ENCODE results near the gene TTYH2. TPM values are rescaled to one million over a fixed set of nuclear protein-coding genes. Genes with fewer than 3 reads are reported as not detected.

TTYH2 gene
- total and polyA plus RNA-seq, 2 experiments from 2014 or later = 1.4 to 3.9 TPM

GRCh38 chr17:74289688-74290087 is 76.3 kb downstream of the TTYH2 start:
- Mint-ChIP-seq H3K27me3 (ENCODE audit: insufficient read depth, low read depth, poor library complexity) (peaks cover 9% of the 10 kb centered on the region), H3K9me3 (no peaks in the 10 kb centered on the region; the same call in 2 of the 3 replicates), H3K4me3 (no peak overlapping the region), H3K4me1 (no peaks in the 10 kb centered on the region; the same call in 1 of the 3 replicates), H3K36me3 (ENCODE audit: low read depth) (no peaks in the 10 kb centered on the region; the same call in 2 of the 3 replicates), H3K27ac (no peak overlapping the region)
- Histone ChIP-seq H3K27ac (ENCODE audit: low read depth) (no peak overlapping the region), H3K9me2 (ENCODE audit: insufficient read depth) (no peaks in the 10 kb centered on the region), H2AFZ (no peak overlapping the region), H4K20me1 (replicated peaks; ENCODE audit: insufficient read depth) (no peaks in the 10 kb centered on the region), H3K4me1 (ENCODE audit: insufficient read depth) (peaks cover 7% of the 10 kb centered on the region; the same call in 1 of the 2 replicates), H3F3A (replicated peaks; ENCODE audit: low read depth) (no peaks in the 10 kb centered on the region), H3K4me2 (no peak overlapping the region), H3K4me3 (no peak overlapping the region), H3K79me2 (replicated peaks; ENCODE audit: insufficient read depth) (no peaks in the 10 kb centered on the region), H3K36me3 (ENCODE audit: insufficient read depth) (no peaks in the 10 kb centered on the region), H3K27me3 (ENCODE audit: insufficient read depth) (no peaks in the 10 kb centered on the region)
- no peak for DNase-seq (ENCODE audit: low spot score)
- ATAC-seq = no peak
- TF ChIP-seq, protein P1, sequence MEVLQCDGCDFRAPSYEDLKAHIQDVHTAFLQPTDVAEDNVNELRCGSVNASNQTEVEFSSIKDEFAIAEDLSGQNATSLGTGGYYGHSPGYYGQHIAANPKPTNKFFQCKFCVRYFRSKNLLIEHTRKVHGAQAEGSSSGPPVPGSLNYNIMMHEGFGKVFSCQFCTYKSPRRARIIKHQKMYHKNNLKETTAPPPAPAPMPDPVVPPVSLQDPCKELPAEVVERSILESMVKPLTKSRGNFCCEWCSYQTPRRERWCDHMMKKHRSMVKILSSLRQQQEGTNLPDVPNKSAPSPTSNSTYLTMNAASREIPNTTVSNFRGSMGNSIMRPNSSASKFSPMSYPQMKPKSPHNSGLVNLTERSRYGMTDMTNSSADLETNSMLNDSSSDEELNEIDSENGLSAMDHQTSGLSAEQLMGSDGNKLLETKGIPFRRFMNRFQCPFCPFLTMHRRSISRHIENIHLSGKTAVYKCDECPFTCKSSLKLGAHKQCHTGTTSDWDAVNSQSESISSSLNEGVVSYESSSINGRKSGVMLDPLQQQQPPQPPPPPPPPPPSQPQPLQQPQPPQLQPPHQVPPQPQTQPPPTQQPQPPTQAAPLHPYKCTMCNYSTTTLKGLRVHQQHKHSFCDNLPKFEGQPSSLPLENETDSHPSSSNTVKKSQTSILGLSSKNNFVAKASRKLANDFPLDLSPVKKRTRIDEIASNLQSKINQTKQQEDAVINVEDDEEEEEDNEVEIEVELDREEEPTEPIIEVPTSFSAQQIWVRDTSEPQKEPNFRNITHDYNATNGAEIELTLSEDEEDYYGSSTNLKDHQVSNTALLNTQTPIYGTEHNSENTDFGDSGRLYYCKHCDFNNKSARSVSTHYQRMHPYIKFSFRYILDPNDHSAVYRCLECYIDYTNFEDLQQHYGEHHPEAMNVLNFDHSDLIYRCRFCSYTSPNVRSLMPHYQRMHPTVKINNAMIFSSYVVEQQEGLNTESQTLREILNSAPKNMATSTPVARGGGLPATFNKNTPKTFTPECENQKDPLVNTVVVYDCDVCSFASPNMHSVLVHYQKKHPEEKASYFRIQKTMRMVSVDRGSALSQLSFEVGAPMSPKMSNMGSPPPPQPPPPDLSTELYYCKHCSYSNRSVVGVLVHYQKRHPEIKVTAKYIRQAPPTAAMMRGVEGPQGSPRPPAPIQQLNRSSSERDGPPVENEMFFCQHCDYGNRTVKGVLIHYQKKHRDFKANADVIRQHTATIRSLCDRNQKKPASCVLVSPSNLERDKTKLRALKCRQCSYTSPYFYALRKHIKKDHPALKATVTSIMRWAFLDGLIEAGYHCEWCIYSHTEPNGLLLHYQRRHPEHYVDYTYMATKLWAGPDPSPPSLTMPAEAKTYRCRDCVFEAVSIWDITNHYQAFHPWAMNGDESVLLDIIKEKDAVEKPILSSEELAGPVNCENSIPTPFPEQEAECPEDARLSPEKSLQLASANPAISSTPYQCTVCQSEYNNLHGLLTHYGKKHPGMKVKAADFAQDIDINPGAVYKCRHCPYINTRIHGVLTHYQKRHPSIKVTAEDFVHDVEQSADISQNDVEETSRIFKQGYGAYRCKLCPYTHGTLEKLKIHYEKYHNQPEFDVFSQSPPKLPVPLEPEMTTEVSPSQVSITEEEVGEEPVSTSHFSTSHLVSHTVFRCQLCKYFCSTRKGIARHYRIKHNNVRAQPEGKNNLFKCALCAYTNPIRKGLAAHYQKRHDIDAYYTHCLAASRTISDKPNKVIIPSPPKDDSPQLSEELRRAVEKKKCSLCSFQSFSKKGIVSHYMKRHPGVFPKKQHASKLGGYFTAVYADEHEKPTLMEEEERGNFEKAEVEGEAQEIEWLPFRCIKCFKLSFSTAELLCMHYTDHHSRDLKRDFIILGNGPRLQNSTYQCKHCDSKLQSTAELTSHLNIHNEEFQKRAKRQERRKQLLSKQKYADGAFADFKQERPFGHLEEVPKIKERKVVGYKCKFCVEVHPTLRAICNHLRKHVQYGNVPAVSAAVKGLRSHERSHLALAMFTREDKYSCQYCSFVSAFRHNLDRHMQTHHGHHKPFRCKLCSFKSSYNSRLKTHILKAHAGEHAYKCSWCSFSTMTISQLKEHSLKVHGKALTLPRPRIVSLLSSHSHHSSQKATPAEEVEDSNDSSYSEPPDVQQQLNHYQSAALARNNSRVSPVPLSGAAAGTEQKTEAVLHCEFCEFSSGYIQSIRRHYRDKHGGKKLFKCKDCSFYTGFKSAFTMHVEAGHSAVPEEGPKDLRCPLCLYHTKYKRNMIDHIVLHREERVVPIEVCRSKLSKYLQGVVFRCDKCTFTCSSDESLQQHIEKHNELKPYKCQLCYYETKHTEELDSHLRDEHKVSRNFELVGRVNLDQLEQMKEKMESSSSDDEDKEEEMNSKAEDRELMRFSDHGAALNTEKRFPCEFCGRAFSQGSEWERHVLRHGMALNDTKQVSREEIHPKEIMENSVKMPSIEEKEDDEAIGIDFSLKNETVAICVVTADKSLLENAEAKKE (CRISPR knock-in tag; IDR thresholded peaks at IDR 0.05) = no peak
- TF ChIP-seq EZH2 (IDR thresholded peaks at IDR 0.05; ENCODE audit: low read depth, unreplicated experiment) (no peak), JUNB (IDR thresholded peaks at IDR 0.05; ENCODE audit: unreplicated experiment) (no peak), ETS1 (IDR thresholded peaks at IDR 0.05) (no peak), STAT1 (IDR thresholded peaks at IDR 0.05; ENCODE audit: unreplicated experiment) (no peak), ZNF114 (CRISPR knock-in tag; IDR thresholded peaks at IDR 0.05) (no peak), CREB1 (CRISPR knock-in tag; IDR thresholded peaks at IDR 0.05; ENCODE audit: low read depth) (no peak), NANOG (IDR thresholded peaks at IDR 0.05; ENCODE audit: borderline replicate concordance) (no peak), POLR2AphosphoS5 (IDR thresholded peaks at IDR 0.05; ENCODE audit: low read depth) (no peak), ZNF331 (CRISPR knock-in tag; IDR thresholded peaks at IDR 0.05; ENCODE audit: low read depth) (no peak), EZH2phosphoT487 (IDR thresholded peaks at IDR 0.05; ENCODE audit: unreplicated experiment) (no peak)
- TF ChIP-seq, protein P2, sequence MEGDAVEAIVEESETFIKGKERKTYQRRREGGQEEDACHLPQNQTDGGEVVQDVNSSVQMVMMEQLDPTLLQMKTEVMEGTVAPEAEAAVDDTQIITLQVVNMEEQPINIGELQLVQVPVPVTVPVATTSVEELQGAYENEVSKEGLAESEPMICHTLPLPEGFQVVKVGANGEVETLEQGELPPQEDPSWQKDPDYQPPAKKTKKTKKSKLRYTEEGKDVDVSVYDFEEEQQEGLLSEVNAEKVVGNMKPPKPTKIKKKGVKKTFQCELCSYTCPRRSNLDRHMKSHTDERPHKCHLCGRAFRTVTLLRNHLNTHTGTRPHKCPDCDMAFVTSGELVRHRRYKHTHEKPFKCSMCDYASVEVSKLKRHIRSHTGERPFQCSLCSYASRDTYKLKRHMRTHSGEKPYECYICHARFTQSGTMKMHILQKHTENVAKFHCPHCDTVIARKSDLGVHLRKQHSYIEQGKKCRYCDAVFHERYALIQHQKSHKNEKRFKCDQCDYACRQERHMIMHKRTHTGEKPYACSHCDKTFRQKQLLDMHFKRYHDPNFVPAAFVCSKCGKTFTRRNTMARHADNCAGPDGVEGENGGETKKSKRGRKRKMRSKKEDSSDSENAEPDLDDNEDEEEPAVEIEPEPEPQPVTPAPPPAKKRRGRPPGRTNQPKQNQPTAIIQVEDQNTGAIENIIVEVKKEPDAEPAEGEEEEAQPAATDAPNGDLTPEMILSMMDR (conservative IDR thresholded peaks at IDR 0.05; ENCODE audit: low read depth in 2 of 2) = no peak
- TF ChIP-seq, protein P3, sequence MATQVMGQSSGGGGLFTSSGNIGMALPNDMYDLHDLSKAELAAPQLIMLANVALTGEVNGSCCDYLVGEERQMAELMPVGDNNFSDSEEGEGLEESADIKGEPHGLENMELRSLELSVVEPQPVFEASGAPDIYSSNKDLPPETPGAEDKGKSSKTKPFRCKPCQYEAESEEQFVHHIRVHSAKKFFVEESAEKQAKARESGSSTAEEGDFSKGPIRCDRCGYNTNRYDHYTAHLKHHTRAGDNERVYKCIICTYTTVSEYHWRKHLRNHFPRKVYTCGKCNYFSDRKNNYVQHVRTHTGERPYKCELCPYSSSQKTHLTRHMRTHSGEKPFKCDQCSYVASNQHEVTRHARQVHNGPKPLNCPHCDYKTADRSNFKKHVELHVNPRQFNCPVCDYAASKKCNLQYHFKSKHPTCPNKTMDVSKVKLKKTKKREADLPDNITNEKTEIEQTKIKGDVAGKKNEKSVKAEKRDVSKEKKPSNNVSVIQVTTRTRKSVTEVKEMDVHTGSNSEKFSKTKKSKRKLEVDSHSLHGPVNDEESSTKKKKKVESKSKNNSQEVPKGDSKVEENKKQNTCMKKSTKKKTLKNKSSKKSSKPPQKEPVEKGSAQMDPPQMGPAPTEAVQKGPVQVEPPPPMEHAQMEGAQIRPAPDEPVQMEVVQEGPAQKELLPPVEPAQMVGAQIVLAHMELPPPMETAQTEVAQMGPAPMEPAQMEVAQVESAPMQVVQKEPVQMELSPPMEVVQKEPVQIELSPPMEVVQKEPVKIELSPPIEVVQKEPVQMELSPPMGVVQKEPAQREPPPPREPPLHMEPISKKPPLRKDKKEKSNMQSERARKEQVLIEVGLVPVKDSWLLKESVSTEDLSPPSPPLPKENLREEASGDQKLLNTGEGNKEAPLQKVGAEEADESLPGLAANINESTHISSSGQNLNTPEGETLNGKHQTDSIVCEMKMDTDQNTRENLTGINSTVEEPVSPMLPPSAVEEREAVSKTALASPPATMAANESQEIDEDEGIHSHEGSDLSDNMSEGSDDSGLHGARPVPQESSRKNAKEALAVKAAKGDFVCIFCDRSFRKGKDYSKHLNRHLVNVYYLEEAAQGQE (IDR thresholded peaks at IDR 0.05; ENCODE audit: unreplicated experiment) = no peak
